ENCODE data around the gene ENSA.

Gene ENSA

DNA sequence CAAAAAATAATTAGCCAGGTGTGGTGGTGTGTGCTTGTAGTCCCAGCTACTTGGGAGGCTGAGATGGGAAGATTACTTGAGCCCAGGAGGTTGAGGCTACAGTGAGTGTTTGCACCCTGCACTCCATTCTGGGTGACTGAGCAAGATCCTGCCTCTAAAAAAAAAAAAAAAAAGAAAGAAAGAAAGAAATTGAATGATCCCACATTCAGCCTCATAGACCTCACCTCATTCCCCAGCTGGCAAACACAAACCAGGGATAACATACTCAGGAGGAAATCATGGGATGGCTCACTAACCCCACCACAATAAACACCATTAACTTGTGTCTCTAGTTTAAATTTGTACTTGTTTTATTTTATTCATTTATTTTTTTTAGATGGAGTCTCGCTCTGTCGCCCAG lies 8.5 kb downstream of the ENSA start:
- H3K4me3 ChIP-seq (ENCODE audit: low read depth, low read length) = no peak overlapping the region
- TF ChIP-seq POLR2A (IDR thresholded peaks at IDR 0.05; ENCODE audit: extremely low read depth, insufficient read length) (no peak), MYC (IDR thresholded peaks at IDR 0.05; ENCODE audit: low read depth, low read length) (no peak)
- TF ChIP-seq, protein P1, sequence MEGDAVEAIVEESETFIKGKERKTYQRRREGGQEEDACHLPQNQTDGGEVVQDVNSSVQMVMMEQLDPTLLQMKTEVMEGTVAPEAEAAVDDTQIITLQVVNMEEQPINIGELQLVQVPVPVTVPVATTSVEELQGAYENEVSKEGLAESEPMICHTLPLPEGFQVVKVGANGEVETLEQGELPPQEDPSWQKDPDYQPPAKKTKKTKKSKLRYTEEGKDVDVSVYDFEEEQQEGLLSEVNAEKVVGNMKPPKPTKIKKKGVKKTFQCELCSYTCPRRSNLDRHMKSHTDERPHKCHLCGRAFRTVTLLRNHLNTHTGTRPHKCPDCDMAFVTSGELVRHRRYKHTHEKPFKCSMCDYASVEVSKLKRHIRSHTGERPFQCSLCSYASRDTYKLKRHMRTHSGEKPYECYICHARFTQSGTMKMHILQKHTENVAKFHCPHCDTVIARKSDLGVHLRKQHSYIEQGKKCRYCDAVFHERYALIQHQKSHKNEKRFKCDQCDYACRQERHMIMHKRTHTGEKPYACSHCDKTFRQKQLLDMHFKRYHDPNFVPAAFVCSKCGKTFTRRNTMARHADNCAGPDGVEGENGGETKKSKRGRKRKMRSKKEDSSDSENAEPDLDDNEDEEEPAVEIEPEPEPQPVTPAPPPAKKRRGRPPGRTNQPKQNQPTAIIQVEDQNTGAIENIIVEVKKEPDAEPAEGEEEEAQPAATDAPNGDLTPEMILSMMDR (IDR thresholded peaks at IDR 0.05; ENCODE audit: low read depth, low read length) = no peak
- TF ChIP-seq, protein P2, sequence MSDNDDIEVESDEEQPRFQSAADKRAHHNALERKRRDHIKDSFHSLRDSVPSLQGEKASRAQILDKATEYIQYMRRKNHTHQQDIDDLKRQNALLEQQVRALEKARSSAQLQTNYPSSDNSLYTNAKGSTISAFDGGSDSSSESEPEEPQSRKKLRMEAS (IDR thresholded peaks at IDR 0.05; ENCODE audit: low read depth, low read length) = no peak
- no peak for DNase-seq (ENCODE audit: low read depth)

- TF ChIP-seq, protein P1 (IDR thresholded peaks at IDR 0.05; ENCODE audit: low read depth, low read length) = peak; percentile 12
- TF ChIP-seq, protein P2 (IDR thresholded peaks at IDR 0.05; ENCODE audit: low read depth, low read length) = no peak
- TF ChIP-seq MYC (IDR thresholded peaks at IDR 0.05; ENCODE audit: low read depth, low read length) = no peak
- peak; percentile 25 for DNase-seq (ENCODE audit: low read depth)
- no peak overlapping the region for H3K4me3 ChIP-seq (ENCODE audit: low read depth, low read length)
Measured at GRCh38 chr1:150619576-150620509, 9.6 kb downstream of the ENSA start.

DNA sequence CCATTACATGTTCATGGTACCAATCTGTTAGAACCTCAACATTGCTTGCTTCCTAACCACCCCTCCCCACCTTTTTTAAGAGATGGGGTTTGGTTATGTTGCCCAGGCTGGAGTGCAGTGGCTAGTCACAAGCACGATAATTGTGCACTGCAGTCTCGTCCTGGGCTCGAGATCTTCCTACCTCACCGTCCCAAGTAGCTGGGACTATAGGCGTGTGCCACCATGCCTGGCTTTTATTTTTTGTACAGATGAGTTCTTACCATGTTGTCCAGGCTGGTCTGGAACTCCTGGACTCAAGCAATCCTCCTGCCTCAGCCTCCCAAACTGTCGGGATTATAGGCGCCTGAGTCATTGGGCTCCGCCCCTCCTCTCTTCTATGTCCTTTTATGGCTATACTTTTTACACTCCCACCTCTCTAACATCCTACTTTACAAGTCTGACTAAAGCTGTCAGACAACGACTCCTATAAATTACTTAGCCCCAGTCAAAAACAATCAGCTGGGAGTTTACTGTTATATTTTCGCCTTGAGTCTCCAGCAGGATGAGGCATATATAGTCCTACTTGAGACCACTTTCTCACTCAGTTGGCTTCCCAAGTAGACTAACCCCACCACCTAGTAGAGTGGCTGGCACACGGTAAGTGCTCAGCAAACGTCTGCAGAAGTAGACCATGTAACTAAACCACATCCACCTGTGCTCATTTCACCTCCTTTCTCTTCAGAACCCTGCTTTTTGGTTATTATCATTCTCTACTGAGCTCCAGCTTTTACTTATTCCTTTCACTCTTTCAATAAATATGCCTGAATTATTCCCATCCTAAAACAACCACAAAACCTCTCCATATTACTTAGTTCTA lies 13.8 kb downstream of the ENSA start:
- DNase-seq (ENCODE audit: low read depth) = peak; percentile 34
- TF ChIP-seq POLR2A (IDR thresholded peaks at IDR 0.05; ENCODE audit: extremely low read depth, insufficient read length) = no peak
- H3K4me3 ChIP-seq (ENCODE audit: low read depth, low read length) = no peak overlapping the region

GRCh38 chr1:150613061-150613920 lies 16.1 kb downstream of the ENSA start:
- H3K4me3 ChIP-seq (ENCODE audit: low read depth, low read length) = peak overlapping the region; percentile 8
- TF ChIP-seq, protein P1 (IDR thresholded peaks at IDR 0.05; ENCODE audit: low read depth, low read length) = no peak
- TF ChIP-seq, protein P2 (IDR thresholded peaks at IDR 0.05; ENCODE audit: low read depth, low read length) = peak; percentile 69; the same call in 1 of the 2 replicates
- TF ChIP-seq POLR2A (IDR thresholded peaks at IDR 0.05; ENCODE audit: extremely low read depth, insufficient read length) (no peak), MYC (IDR thresholded peaks at IDR 0.05; ENCODE audit: low read depth, low read length) (peak; percentile 10; the same call in 1 of the 2 replicates)
- DNase-seq (ENCODE audit: low read depth) = peak; percentile 93

DNA sequence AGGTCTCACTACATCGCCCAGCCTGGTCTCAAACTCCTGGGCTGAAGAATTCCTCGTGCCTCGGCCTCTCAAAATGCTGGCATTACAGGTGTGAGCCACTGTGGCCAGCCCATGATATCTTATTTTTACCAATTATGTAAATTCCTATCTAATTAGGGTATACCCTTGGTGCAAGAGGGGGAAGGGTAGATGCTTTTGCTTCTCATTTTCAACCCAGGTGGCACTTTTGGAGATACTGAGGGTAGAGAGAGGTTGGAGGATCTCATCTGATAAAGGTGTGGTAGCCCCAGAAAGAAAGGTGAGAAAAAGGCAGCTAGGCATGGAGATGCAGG lies 17.4 kb downstream of the ENSA start:
- no peak for DNase-seq (ENCODE audit: low read depth)
- TF ChIP-seq, protein P2 (IDR thresholded peaks at IDR 0.05; ENCODE audit: low read depth, low read length) = no peak
- TF ChIP-seq POLR2A (IDR thresholded peaks at IDR 0.05; ENCODE audit: extremely low read depth, insufficient read length) (no peak), MYC (IDR thresholded peaks at IDR 0.05; ENCODE audit: low read depth, low read length) (no peak)
- TF ChIP-seq, protein P1 (IDR thresholded peaks at IDR 0.05; ENCODE audit: low read depth, low read length) = no peak
- H3K4me3 ChIP-seq (ENCODE audit: low read depth, low read length) = no peak overlapping the region
